HG03439 (cell line): ENCODE results near the gene TNS1.

Experiments used
- ATAC-seq: cut with Tn5 transposase; IDR thresholded peaks from one replicate; pipeline ENCODE4 v1.9.1; 2021; ENCODE audit warnings: mild to moderate bottlenecking, moderate library complexity; ENCODE audit not compliant: unreplicated experiment

Gene TNS1

DNA sequence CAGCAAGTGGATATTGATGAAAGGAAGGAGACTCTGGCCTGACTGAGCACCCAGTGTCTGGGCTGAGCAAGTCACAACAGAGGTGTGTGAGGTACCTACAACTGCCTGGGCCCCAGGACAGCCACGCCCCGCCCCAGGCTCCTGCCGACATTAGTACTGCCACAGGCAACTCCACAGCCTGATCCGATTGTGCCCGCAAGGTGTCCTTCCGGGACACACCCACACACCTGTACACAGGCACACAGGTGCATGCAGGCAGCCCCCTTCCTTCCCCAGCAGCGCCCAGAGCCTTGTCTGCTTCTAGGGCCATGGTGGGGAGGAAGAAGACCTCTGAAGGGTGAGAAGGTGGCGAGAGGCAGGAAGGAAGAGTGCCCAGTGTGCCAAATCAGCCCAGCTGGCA, 83.6 kb downstream of the TNS1 start:
- ATAC-seq: no peak

DNA sequence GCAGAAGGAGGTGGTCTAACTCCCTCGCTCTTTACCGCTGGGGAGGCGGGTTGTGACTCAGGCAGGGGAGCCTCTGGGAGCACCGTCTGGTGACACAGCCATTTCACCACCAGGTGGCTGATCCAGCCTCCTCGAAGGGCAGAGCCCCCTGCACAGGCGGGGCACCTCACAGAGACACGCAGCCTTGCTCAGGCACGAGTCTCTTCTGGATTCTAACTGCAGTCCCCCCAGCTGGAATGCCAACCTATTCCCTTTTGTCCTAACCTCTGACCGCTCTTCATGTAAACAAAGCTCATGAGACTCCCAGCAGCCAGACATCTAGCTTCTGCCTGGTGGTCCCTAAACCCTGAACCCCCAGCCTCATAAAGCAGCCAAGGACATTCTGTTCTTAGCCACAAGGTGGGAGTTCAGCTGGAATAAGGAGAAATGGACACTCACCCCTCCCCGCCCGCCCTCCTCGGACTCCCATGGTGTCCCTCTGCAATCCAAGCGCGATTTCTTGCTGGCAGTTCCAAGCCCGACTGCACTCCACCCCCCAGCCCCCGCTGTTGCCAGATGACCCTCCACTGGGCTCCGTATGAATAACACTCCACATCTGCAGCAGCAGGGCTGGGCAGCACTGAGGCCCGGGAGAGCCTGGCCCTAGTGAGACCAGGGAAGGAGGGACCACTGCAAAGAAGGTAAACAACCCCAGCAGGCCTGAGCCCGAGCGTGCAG, 84.3 kb downstream of the TNS1 start:
- ATAC-seq: no peak

DNA sequence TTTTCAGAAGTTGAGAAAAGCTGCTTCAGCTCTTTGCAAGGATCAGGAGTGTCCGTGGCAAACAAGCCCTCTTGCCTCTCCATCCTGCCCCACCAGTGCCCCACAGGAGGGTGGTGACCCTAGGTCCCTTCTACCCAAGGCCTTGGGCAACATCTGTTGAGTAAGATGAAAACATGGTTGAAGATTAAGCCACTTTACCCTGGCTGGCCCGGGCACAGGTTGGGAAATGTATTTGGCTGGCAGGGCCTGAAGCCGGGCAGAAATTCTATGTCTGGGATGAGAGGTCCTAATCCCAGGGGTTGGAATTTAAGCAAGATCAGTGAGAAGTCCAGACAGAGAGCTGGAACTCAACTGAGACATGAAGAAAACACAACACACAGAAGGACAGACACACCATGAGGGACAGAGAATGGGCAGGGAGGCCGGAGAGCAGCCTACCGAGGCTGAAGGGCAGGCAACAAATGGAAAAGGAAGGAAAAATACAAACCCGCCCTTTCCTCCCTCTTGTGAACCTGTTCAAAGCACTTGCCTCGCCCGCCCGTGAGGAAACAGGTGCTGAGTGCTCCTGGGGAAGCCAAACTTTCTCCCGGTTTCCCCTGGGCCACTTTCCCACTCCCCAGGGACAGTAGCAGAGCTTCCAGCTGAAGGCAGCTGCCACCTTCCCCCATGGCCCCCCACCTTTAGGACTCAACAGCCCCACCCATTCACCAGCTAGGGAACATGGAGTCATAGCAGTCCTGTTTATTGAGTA, 86.1 kb downstream of the TNS1 start:
- no peak for ATAC-seq

DNA sequence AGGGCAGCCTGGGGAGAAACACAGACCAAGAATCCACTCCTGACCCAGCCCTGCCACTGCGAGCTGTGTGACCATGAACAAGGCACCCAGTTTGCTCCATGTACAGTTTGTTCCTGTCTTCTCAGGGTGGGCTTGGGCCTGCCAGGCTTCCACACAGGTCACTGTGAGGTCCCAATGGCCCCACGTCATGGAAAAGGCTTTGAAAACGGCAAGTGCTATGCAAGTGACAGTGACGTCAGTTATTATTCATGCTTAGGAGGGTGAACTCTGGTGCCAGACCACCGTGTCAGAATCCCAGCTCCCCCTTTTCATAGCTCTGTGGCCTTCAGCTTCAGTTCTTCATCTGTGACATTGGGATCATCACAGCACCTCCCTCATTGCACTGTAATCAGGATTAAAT, 87.1 kb downstream of the TNS1 start:
- ATAC-seq: no peak

DNA sequence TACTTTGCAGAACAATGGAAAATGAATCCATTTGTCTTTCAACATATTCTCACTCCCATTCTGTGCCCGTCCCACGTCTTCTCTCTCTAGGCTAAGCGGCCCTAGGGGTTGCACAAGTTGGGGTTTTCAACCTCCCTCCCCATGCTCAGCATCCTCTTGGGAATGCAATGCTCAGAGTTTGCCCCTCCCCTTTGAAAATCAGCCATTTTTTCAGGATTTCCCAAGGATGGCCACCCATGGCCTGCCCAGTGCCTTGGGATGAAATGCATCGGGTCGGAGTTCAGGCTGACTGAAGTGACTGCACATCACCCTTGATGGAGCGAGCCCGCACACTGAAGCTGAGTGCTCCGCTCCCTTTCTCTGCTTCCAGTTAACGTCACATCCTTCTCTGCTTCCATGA, 87.9 kb downstream of the TNS1 start:
- ATAC-seq: no peak

DNA sequence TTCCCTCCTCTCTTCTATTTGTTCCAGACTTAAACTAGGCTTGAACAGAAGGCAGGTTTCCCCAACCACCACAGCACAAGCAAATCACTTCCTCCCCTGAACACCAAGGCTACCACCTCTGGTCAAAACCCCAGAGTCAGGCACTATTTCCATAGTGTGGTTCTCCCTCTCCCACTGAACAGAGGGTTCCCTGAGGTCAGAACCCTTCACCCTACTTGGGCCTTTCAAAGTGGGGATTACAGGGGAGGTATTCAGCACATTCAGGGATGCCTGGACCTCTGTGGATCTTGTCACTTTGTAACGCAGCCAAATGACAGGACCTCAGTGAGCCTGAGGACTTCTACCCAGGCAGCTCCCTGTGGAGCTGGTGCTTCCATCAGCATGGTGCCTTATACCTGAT, 88.7 kb downstream of the TNS1 start:
- ATAC-seq: no peak

DNA sequence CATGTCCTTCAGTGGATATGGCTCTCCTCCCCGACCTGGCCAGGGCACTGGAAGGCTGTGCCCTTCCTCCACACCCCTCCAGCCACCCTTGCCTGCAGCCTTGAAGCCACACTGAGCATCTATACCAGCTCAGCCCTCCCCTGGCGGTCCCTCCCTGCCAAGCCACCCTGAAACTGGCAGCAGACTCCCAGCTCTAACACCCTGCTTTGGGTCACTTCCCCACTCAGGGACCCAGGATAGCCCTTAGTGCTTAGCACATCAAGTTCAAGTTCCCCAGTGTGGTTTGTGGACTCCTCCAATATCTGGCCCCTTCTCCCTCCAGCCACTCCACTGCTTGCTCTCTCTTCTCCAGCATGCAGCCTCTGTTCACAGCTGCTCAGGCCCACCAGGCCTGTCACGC, 89.4 kb downstream of the TNS1 start:
- ATAC-seq: no peak

DNA sequence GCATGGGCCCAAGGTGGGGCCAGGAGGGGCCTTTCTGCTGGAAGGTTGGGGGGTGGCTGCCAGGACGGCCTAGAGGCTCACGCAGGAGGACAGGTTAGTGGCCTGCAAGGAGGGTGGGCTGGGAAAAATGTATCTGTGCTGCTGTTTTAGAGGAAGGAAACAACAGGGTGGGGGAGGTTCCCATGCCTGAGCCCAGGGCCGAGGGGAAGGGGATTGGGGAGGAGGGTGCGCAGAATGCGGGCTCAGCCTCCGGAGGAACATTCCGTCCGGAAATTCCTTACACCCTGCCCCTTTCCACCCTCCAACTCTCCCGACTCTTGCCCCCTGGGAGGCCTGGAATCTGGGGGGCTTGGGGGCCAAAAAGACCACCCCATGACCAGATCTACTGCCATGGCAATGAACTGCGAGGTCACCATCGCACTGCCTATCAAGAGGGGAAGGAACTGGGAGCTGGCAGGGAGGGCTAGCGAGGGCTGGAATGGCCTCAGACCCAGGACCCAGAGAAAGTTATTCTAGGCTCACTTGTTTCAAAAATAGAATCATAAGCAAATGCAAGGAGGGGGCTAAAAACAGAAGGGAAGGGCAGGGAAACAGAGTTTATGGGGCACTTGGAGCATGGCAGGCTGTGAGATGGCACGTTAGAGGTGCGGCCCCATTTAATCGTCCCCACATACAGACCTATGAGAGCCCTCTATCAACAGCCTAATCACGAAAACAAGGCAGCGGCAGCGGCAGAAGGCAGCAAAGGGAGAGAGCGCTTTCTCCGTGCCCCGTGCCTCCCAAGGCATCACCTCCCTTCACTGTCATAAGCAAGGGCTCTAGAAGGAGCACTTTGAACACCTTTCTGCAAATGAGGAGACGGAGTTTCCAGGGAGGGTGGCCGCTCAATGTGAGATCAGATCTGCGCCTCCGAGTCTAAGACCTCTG, 90.4 kb downstream of the TNS1 start:
- no peak for ATAC-seq

DNA sequence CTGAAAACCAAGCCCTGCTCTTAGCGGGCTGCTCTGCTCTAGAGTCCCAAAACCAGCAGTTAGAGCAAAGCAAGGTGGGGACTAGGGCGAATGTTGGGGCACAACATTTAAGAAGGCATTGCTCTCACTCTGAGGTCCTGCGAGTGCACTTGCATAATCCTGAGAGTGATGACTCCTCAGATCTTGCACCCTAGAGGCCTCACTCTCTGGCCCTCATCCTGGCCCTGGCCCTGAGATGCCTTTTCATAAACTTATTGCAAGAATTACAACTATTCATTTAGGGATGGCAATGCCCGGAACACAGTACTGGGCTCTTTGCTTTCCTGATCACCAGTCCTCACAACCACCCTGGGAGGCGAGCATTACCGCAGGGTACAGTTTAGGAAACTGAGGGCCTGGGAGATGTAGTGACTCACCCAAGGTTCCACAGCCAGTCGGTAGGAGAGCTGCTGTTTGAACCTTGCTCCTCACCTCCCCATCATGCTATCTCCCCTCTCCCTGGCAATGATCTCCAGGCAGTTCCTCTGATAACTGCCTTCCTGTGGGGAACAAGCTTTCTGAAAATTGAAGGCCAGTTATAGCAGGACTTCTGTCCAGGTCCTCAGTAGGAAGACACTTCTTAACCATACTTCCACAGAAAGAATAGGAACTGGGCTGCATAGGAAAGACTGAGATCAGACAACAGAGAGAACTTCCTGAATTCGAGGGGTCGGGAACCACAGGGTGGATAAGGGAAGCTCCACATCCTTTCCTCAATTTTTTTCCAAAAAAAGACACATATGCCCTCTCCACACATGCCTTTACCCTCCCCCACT, 91.3 kb downstream of the TNS1 start:
- ATAC-seq: no peak

DNA sequence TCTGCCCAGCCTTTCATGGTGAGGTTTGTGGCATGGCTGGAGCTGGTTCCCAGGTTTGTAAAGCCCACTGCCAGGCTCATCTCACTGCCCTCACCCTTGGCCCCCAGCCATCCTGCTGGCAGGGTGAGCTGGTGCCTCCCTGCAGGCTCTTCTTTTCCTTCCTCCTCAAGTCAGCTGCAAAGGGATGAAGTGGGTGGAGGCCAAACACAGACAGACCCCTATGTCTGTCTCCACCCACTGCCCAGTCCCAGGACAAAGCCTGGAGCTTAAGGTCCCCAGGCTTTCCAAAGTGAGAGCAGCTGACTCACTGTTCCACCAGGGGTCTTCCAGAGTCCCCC, 92.0 kb downstream of the TNS1 start:
- no peak for ATAC-seq

DNA sequence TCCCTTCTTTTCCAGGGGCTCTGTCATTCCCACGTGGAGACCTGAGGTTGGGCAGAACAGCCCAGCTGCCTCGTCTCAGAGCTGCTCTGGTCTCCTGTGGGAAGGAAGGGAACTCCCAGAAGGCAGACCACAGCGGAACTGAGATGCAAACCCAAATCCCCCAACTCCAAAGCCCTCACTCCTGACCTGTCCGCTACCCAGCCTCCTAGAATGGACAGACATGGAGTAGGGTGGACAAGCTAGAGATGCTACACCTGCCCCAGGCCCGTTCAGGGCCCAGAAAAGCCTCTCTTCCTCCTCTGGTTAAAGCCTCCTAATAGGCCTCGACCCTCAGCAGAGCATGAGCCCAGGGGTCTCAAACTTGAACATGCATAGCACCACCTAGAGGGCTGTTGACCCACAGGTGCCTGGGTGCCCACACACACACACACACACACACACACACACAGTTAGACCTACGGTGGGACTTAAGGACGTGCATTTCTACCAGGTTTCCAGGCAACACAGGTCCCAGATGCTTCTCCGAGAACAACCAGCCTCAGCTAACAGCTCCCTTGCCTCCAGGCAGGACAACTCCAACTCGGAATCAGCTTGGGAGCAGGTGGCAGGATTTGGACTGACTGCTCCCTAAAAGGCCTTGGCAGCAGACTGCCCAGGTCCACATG, 93.5 kb downstream of the TNS1 start:
- ATAC-seq: no peak

DNA sequence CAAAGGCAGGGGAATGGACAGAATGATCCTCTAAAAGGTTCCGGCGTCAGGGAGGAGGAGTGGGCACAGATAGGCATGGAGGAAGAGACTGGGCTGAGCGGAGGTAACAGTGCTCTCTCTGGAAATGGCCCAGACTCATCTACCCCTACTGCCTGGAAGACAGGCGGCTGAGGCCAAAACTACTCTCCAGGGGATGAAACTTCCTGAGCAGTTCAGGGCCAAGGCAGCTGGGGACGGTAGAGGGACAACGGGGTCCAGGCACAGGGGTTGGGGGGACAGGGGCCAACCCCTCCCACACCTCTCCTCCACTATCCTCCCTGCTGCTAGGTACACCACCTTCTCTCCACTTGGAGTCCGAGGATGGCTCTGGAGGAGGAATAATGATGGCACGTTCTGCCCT, 94.3 kb downstream of the TNS1 start:
- ATAC-seq: no peak

DNA sequence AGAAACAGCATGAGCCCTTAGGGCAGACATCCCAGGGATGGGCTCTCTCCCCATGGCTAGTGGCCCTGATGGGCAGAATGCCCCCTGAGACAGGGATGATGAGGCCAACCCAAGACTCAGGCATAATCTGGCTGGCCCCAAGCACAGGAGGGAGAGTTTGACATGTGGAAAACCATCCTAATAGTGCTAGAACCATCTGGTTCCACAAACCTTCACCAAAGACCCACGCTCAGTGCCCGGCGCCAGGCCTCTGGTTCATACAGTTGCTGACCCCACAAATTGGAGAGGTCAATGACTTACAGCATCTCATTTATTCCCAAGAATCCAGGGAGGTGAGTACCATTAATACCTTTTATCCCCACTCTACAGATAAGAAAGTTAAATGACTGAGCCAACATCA, 95.5 kb downstream of the TNS1 start:
- no peak for ATAC-seq

DNA sequence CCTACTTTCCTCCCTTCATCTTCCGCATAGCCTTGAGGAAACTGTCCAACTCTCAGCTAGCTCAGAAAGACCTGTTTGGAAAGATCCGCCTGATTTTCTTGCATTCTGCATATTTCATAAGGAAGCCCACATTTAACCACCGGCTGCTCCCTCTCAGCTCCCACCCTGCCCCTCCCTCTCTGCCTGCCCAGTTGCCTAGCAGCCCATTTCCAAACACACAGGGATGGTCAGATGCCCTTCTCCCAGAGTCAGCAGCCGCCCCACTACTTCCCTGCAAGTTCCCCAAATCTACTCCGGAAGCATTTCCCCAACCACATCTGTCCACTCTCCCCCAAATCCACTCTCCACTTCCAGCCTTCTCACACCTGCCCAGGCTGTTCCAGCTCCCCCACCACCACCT, 96.0 kb downstream of the TNS1 start:
- no peak for ATAC-seq

DNA sequence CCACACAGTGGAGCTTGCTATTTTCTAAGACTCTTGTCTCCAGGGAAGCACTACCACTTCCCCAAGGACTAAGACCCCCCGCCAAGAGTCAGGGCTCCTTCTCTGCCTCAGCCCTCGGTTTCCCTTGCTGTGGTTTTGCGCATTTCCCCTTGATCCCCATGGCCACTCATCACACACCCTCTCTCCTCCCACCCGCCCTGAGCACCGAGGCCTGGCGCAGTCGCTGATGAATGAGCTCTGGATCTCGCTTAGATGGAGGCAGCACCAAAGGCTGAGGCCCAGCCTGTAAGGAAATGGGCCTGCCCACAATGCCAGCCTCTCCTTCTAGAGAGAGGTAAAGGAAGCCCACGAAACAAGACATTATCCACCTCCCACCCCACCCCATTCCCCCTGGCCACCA, 96.9 kb downstream of the TNS1 start:
- no peak for ATAC-seq

DNA sequence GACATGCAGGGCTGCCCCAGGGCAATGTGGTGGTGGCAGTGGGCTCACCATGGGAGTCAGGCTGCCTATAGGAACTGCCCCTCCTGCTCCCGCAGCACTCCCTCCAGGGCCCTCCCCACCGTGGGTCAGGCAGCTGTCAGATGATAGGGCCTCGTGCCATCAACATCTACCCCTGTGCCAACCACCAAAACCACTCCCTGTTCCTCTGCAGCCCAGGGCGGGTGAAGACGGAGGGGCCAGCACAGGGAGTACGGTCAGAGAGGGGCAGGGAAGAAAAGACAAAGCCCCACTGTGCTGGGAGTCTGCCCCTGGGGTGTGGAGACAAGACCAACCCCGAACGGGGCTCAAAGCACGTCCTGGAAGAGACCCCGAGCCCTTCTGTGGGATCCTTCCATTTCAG, 97.4 kb downstream of the TNS1 start:
- ATAC-seq: no peak

DNA sequence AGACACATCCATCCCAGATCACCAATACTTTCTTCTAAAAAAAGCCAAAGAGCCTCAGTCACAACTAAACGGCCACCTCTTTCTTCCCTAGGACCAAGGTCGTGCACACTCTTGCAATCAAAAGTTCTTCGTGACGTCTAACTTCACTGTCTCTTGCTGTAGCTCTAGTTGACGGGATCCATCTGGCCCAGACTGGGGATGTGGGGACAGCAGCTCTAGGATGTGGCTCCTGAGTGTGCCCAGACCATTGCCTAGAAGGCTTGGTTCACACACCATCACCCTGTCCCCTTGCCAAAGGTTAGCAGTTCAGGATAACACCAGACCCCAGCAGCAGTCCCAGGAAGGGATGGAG, 98.2 kb downstream of the TNS1 start:
- no peak for ATAC-seq

DNA sequence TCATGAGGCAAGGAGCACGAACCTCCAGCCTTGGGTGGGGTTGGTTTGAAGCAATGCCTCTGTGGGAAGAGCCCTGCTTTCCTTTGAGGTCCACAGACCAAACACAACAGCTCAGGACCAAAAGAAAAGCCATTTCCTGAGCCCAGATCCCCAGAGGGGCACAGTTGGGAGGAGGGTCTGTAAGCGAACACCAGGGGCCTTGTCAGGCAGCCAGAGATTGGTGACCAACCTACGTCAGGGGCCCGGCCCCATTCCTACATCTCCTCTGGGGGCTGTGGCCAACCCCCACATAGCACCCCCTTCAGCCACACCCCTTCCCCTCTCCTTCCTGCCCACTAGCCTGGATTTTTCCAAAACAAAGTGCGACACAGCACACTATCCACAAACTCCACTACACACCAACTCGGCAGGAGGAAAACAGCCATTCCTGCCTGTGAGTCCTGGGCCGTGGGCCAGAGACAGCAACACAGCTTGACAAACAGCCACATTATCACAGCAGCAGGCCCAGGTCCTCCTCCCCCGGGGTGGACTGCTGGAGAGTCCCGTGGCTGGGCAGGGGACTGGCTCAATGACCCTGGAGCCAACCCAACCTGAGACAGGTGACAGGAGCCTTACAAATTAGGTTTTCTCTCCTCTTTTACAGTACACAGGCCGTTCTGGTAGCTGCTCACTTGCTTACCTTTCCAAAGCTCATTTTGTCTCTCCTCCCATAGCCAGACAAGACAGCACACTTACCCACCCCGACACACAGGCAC, 98.8 kb downstream of the TNS1 start:
- ATAC-seq: no peak

DNA sequence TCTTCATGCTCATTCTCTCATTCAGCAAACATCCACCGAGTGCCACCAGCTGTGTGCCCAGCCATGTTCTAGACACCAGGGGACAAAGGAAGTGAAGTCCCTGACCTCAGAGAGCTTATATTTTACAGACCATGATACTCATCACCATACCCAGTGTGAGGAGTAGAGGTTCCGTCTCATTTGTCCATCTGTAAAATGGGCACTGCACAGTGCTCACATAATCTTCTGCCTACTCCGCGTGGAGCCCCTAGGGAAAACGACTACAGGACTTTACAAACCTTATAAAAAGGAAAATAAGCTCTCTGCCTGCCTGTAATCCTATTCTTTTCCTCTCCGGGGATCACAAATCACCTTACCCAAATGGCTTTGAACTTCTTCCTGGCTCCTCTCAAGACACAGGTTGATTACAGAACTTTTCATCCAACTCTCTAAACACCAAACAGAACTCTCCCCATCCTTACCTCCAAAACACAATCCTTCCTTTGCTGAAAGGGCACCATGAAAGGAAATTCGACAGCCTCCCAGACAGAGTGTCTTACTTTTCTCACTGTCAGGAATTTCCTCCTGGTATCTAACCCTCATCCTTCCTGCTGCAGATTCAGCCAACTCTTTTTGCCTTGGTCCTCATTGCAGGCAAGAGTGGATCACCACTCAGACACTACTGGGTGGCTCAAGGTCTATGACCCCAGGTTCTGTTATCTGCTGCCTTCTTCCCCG, 99.5 kb downstream of the TNS1 start:
- ATAC-seq: no peak
